ENCODE measurements around the gene CHPF. TPM values are rescaled to one million over a fixed set of nuclear protein-coding genes. Genes with fewer than 3 reads are reported as not detected.

The CHPF gene
- total and polyA plus RNA-seq, 4 experiments from 2014 or later: 7.5 to 8.5 (median 7.9) TPM

DNA sequence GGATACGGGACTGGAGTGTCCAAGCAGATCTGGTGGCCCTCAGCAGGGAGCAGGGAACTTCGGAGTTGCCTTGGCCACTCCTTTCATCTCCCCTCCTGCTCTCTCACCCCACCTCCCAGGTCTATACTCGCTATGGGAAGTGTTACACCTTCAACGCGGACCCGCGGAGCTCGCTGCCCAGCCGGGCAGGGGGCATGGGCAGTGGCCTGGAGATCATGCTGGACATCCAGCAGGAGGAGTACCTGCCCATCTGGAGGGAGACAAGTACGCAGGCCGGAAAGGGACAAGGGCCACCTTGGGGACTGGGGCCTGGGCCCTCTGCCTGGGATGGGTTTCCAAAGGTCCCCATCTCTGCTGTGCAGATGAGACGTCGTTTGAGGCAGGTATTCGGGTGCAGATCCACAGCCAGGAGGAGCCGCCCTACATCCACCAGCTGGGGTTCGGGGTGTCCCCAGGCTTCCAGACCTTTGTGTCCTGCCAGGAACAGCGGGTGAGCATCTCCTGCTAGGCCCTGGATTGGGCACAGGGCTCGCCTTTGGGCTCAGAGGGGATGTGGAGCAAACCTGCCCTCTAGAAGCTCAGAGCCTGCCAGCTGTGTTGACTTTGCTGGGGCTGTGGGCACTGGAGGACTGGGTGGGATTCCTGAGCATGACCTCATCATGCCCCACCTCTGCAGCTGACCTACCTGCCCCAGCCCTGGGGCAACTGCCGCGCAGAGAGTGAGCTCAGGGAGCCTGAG, 11.8 kb downstream of the CHPF start:
- intact Hi-C loops (cut with micrococcal nuclease): no loop called here
- Mint-ChIP-seq H3K4me1 (peaks cover 0 to 7% (median 0%) of the 10 kb centered on the region in 4 donors), H3K36me3 (no peaks in the 10 kb centered on the region), H3K4me3 (no peak overlapping the region), H3K27ac (no peak overlapping the region), H3K9me3 (no peaks in the 10 kb centered on the region), H3K27me3 (peaks cover 43 to 56% of the 10 kb centered on the region in 2 donors)
- H3K4me3 ChIP-seq (ENCODE audit: low read length in 2 of 2): no peak overlapping the region
- H3K27me3 ChIP-seq (ENCODE audit: insufficient read depth, low read length): peaks cover 26% of the 10 kb centered on the region
- H3K4me1 ChIP-seq (ENCODE audit: insufficient read depth, low read length): no peaks in the 10 kb centered on the region
- no peaks in the 10 kb centered on the region for H3K9me3 ChIP-seq (ENCODE audit: control insufficient read depth in 1 of 2, low read length in 2 of 2)
- POLR2A ChIA-PET (ENCODE audit: partially characterized antibody): no interaction called here
- DNase-seq: no peak
- CTCF ChIA-PET (ENCODE audit: partially characterized antibody): interaction anchor here (1.1 to 6.5 kb wide), 7 partner anchors 9 to 129 kb away, joined by 3 to 160 read pairs (median 57); partner anchors contain the start of genes CHPF, GMPPA and TMEM198
- H3K27ac ChIP-seq (ENCODE audit: low read depth, low read length): no peak overlapping the region
- H3K36me3 ChIP-seq (ENCODE audit: insufficient read depth, low read length): no peaks in the 10 kb centered on the region

DNA sequence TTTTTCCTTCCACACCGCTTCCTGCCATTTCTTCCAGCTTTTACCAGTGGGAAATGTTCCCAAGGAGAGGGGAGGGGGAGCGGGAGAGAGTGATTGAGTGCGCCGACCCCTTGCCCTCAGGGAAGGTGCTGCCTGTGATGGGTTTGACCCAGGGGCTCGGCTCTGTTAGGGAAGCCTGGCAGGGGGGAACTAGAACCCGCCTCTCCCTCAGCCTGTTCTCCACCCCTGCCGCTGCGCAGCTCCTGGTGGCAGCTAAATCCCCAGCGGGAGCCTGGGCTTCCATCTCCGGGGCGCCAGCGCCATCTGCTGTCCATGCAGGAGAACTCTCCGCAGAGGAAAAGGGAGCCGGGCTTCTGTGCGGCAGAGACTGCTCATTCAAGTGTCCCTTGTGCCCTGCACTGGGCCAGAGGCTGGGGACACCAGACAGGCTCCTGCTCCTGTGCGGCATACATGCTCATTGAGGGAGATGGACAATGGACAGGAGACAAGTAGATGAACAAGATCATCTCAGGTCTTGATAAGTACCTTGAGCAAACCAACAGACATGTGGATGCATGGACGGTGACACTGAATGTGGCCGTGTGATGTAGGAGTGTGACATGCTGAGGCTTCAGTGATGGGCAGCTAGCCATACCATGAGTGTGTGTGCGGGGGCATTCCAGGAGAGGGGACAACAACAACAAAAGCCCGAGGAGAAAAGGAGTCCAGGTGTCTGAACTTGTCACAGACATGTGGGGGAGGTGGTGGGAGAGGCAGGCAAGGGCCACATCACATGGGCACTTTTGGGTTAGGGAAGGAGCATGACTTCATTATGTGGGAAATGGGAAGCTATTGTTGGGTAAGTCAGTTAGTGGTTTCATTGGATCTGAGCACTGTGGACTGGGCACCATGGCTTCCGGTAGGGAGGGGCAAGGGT, 13.3 kb downstream of the CHPF start:
- CTCF ChIA-PET (ENCODE audit: partially characterized antibody): interaction anchor here (0.7 to 6.5 kb wide), 32 partner anchors 10 to 550 kb away, joined by 3 to 160 read pairs (median 7); partner anchors contain the start of genes CHPF, DNPEP, GMPPA and TMEM198
- Histone ChIP-seq H3K27ac (ENCODE audit: low read depth, low read length) (no peak overlapping the region), H3K4me1 (ENCODE audit: insufficient read depth, low read length) (no peaks in the 10 kb centered on the region), H3K9me3 (ENCODE audit: control insufficient read depth in 1 of 2, low read length in 2 of 2) (no peaks in the 10 kb centered on the region), H3K27me3 (ENCODE audit: insufficient read depth, low read length) (peaks cover 26% of the 10 kb centered on the region), H3K36me3 (ENCODE audit: insufficient read depth, low read length) (no peaks in the 10 kb centered on the region), H3K4me3 (ENCODE audit: low read length in 2 of 2) (no peak overlapping the region)
- Mint-ChIP-seq H3K27me3 (peaks cover 53 to 66% of the 10 kb centered on the region in 2 donors), H3K4me1 (peaks cover 0 to 7% (median 0%) of the 10 kb centered on the region in 4 donors), H3K27ac (peak overlapping the region in 1 of 7 donors; percentile 41), H3K36me3 (no peaks in the 10 kb centered on the region), H3K4me3 (no peak overlapping the region), H3K9me3 (no peaks in the 10 kb centered on the region)
- POLR2A ChIA-PET (ENCODE audit: partially characterized antibody): interaction anchor here (0.5 to 1.3 kb wide), 7 partner anchors 17 to 365 kb away, joined by 3 to 5 read pairs (median 3); partner anchors contain the start of gene GMPPA
- intact Hi-C loops (cut with micrococcal nuclease): loop anchor here (1.0 kb wide), 6 partner anchors 20 to 370 kb away; partner anchors contain the start of gene NHEJ1
- peak; percentile 79 to 84 (median 81) for DNase-seq

DNA sequence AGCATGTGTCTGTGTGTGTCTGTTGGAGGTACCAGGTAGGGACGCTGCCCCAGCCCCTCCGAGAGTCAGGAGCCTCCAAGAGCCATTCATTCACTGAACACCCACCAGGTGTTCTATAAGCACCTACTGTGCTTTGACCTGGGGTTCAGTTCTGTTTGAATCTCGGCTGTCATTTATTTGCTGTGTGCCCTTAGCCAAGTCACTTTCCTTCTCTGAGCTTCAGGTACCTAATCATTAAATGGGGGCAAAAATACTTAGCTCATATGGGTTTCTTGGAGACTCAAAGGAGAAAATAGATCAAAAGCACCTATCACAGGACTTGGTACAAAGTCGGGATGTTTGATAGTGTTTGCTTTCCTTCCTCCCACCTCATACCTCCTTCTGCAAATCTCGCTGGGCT, 16.1 kb downstream of the CHPF start:
- Histone ChIP-seq H3K27me3 (ENCODE audit: insufficient read depth, low read length) (peaks cover 46% of the 10 kb centered on the region), H3K36me3 (ENCODE audit: insufficient read depth, low read length) (no peaks in the 10 kb centered on the region), H3K4me3 (ENCODE audit: low read length in 2 of 2) (no peak overlapping the region), H3K4me1 (ENCODE audit: insufficient read depth, low read length) (peaks cover 10% of the 10 kb centered on the region), H3K9me3 (ENCODE audit: control insufficient read depth in 1 of 2, low read length in 2 of 2) (no peaks in the 10 kb centered on the region), H3K27ac (ENCODE audit: low read depth, low read length) (no peak overlapping the region)
- intact Hi-C loops (cut with micrococcal nuclease): no loop called here
- no peaks in the 10 kb centered on the region for H3K36me3 Mint-ChIP-seq
- H3K9me3 Mint-ChIP-seq: no peaks in the 10 kb centered on the region
- peaks cover 66 to 75% of the 10 kb centered on the region in 2 donors for H3K27me3 Mint-ChIP-seq
- ChIA-PET POLR2A (ENCODE audit: partially characterized antibody) (interaction anchor here (1.0 kb wide), 1 partner anchor 31 kb away, joined by 3 read pairs; a partner anchor contains a TSS), CTCF (ENCODE audit: partially characterized antibody) (interaction anchor here (0.8 to 6.5 kb wide), 12 partner anchors 14 to 125 kb away, joined by 3 to 160 read pairs (median 6); partner anchors contain the start of genes CHPF, GMPPA and TMEM198)
- no peak for DNase-seq
- H3K4me3 Mint-ChIP-seq: no peak overlapping the region
- peaks cover 3 to 13% (median 5%) of the 10 kb centered on the region in 4 donors for H3K4me1 Mint-ChIP-seq
- H3K27ac Mint-ChIP-seq: no peak overlapping the region

DNA sequence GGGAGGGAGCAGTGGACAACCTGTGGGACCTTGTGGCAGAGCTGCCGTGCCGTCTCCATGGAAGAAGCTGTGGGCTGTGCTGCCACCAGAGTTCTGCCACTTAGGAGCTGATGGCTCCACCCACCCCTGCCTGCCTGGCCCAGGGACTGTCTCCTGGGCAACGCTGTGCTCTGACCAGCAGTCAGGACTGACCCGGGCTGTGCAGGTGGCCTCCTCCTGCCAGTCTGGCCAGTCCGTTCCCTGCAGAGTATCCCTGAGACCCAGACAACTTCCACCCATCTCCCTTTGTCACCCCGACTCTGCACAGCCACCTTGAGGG, 16.6 kb downstream of the CHPF start:
- Mint-ChIP-seq H3K4me3 (no peak overlapping the region), H3K27me3 (peaks cover 66 to 74% of the 10 kb centered on the region in 2 donors), H3K9me3 (no peaks in the 10 kb centered on the region), H3K27ac (peak overlapping the region in 1 of 7 donors; percentile 60), H3K4me1 (peaks cover 4 to 15% (median 7%) of the 10 kb centered on the region in 4 donors), H3K36me3 (no peaks in the 10 kb centered on the region)
- H3K27me3 ChIP-seq (ENCODE audit: insufficient read depth, low read length): peaks cover 46% of the 10 kb centered on the region
- DNase-seq: no peak
- intact Hi-C loops (cut with micrococcal nuclease): no loop called here
- H3K36me3 ChIP-seq (ENCODE audit: insufficient read depth, low read length): no peaks in the 10 kb centered on the region
- H3K4me1 ChIP-seq (ENCODE audit: insufficient read depth, low read length): peaks cover 10% of the 10 kb centered on the region
- H3K4me3 ChIP-seq (ENCODE audit: low read length in 2 of 2): no peak overlapping the region
- POLR2A ChIA-PET (ENCODE audit: partially characterized antibody): no interaction called here
- no peaks in the 10 kb centered on the region for H3K9me3 ChIP-seq (ENCODE audit: control insufficient read depth in 1 of 2, low read length in 2 of 2)
- CTCF ChIA-PET (ENCODE audit: partially characterized antibody): interaction anchor here (1.0 to 6.5 kb wide), 9 partner anchors 14 to 124 kb away, joined by 3 to 160 read pairs (median 20); partner anchors contain the start of genes CHPF, GMPPA and TMEM198
- H3K27ac ChIP-seq (ENCODE audit: low read depth, low read length): no peak overlapping the region

DNA sequence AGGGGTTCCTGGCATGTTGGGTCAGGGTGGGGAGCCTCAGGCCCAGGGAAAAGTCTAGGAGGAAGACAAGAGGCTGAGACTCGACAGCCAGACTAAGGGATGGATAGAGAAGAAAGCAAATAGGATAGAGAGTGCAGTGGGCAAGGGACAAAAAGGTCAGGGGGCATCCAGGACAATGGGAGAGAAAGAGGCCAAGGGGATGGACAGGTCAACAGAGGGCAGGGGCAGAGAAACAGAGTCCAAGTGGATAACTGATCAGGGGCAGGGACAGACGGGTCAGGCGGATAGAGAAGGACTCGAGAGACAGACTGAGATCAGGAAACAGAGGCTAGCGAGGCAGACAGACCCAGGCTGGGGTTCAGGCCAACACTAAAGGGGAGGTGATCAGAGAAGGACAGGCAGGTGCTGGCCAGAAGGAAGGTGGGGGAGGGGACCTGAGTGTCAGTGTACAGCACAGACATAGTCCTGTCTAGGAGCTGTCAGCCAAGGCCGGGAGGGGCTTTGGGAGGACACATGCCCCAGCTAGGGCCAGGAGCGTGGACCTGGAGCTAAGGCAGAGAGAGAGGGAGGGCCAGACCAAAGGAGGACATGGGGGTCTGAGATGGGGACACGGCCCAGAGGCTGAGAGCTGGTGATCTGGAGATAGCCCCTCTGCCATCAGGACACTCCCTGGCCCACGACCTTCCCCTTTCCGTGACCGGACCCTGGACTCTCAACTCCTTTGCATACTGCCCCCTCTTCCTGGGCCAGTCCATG, 17.1 kb downstream of the CHPF start:
- POLR2A ChIA-PET (ENCODE audit: partially characterized antibody): no interaction called here
- Histone ChIP-seq H3K4me3 (ENCODE audit: low read length in 2 of 2) (no peak overlapping the region), H3K27me3 (ENCODE audit: insufficient read depth, low read length) (peaks cover 50% of the 10 kb centered on the region), H3K4me1 (ENCODE audit: insufficient read depth, low read length) (peaks cover 10% of the 10 kb centered on the region), H3K9me3 (ENCODE audit: control insufficient read depth in 1 of 2, low read length in 2 of 2) (no peaks in the 10 kb centered on the region), H3K36me3 (ENCODE audit: insufficient read depth, low read length) (no peaks in the 10 kb centered on the region), H3K27ac (ENCODE audit: low read depth, low read length) (no peak overlapping the region)
- H3K9me3 Mint-ChIP-seq: no peaks in the 10 kb centered on the region
- H3K4me1 Mint-ChIP-seq: peaks cover 8 to 20% (median 12%) of the 10 kb centered on the region in 4 donors
- H3K4me3 Mint-ChIP-seq: no peak overlapping the region
- DNase-seq: no peak
- H3K36me3 Mint-ChIP-seq: no peaks in the 10 kb centered on the region
- CTCF ChIA-PET (ENCODE audit: partially characterized antibody): interaction anchor here (1.0 to 6.5 kb wide), 11 partner anchors 15 to 124 kb away, joined by 3 to 160 read pairs (median 7); partner anchors contain the start of genes CHPF, GMPPA and TMEM198
- peaks cover 68 to 78% of the 10 kb centered on the region in 2 donors for H3K27me3 Mint-ChIP-seq
- peak overlapping the region in 1 of 7 donors; percentile 60 for H3K27ac Mint-ChIP-seq
- intact Hi-C loops (cut with micrococcal nuclease): no loop called here

DNA sequence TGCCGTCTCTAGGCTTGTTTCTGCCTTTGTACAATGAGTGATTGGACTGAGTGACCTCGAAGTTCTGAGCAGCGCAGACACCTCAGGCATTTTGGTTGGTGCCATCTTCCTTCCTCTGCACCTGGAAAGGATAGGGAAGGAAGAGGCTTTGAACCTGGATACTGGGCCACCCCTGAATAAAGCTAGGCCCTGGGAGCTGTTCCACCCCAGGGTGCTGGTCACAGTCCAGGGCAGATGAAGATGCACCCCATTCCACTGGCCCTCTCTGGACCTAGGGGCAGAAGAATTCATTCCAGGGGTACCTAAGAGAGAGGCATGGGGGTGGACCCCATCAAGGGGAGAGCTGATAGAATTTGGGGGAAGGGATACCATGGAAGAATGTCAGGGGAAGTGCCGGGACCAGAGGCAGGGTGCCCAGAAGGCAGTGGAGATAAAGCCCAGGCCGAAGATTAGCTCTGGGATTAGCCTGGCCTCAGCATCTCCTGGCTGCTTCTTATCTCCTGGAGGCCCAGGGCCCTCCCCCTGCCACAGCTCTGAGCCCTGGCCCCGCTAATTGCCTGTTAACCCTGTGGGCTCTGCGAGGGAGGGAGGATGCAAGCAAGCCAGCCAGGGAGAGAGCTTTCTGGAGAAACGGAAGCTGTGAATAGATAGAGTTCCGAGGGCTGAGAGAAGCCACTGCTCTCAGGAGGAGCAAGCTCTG, 17.9 kb downstream of the CHPF start:
- H3K36me3 Mint-ChIP-seq: no peaks in the 10 kb centered on the region
- H3K27me3 ChIP-seq (ENCODE audit: insufficient read depth, low read length): peaks cover 52% of the 10 kb centered on the region
- peaks cover 8 to 20% (median 15%) of the 10 kb centered on the region in 4 donors for H3K4me1 Mint-ChIP-seq
- ChIA-PET CTCF (ENCODE audit: partially characterized antibody) (interaction anchor here (1.1 to 1.3 kb wide), 4 partner anchors 26 to 49 kb away, joined by 3 to 6 read pairs (median 4); partner anchors contain the start of gene GMPPA), POLR2A (ENCODE audit: partially characterized antibody) (no interaction called here)
- peaks cover 67 to 80% of the 10 kb centered on the region in 2 donors for H3K27me3 Mint-ChIP-seq
- no peak overlapping the region for H3K4me3 ChIP-seq (ENCODE audit: low read length in 2 of 2)
- DNase-seq: no peak
- intact Hi-C loops (cut with micrococcal nuclease): no loop called here
- H3K9me3 ChIP-seq (ENCODE audit: control insufficient read depth in 1 of 2, low read length in 2 of 2): no peaks in the 10 kb centered on the region
- no peak overlapping the region for H3K27ac ChIP-seq (ENCODE audit: low read depth, low read length)
- no peaks in the 10 kb centered on the region for H3K9me3 Mint-ChIP-seq
- peak overlapping the region in 1 of 7 donors; percentile 33 for H3K27ac Mint-ChIP-seq
- H3K4me3 Mint-ChIP-seq: no peak overlapping the region
- no peaks in the 10 kb centered on the region for H3K36me3 ChIP-seq (ENCODE audit: insufficient read depth, low read length)
- H3K4me1 ChIP-seq (ENCODE audit: insufficient read depth, low read length): peaks cover 10% of the 10 kb centered on the region

All from CD4-positive, alpha-beta memory T cell (primary cell).